ENCODE data around the gene KCTD10. TPM values are rescaled to one million over a fixed set of nuclear protein-coding genes. Genes with fewer than 3 reads are reported as not detected.
A peak's percentile ranks its signal among the peaks of the same experiment; 100 is the strongest.

Gene KCTD10
- total and polyA plus RNA-seq, 5 donors from 2014 or later = 26.4 to 38.7 (median 28.7) TPM

DNA sequence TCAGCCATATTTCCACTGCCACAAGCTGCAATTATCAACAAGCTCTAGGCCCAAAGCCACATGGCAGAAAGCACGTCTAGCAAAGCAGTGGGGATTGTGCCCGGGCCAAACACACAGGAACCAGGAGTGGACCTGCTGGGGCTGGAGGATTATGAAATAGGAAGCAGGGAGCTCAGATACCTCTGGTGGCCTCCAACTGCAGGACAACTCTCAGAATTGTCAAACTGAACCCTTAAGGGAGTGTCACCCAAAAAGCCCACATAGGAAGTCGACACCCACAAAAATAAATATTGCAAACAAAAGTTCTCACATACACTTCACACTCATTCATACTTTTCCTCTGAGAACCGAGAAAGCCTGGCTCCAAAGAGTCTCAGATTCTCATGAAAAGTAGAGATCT lies 26.1 kb downstream of the KCTD10 start:
- Histone ChIP-seq H3K4me1 (ENCODE audit: control insufficient read depth, insufficient read depth, low read length, poor library complexity, severe bottlenecking) (no peaks in the 10 kb centered on the region), H3K27ac (ENCODE audit: insufficient read depth, low read length, poor library complexity, severe bottlenecking) (no peak overlapping the region), H3K4me3 (ENCODE audit: low read depth, low read length) (no peak overlapping the region), H3K36me3 (ENCODE audit: control insufficient read depth, insufficient read depth, low read length) (peaks cover 86% of the 10 kb centered on the region), H3K27me3 (ENCODE audit: control insufficient read depth, insufficient read depth, low read length) (no peaks in the 10 kb centered on the region), H3K9me3 (ENCODE audit: control insufficient read depth in 2 of 2, low read length in 2 of 2) (no peaks in the 10 kb centered on the region)
- Mint-ChIP-seq H3K9me3 (no peaks in the 10 kb centered on the region), H3K36me3 (peaks cover 44% of the 10 kb centered on the region), H3K4me3 (no peak overlapping the region), H3K4me1 (peaks cover 0 to 5% (median under 1%) of the 10 kb centered on the region in 4 donors), H3K27me3 (no peaks in the 10 kb centered on the region), H3K27ac (peak overlapping the region in 1 of 3 donors; percentile 43)
- no peak for ATAC-seq (ENCODE audit: low read depth in 2 of 2)
- peak in 1 of 3 donors; percentile 27 for DNase-seq

DNA sequence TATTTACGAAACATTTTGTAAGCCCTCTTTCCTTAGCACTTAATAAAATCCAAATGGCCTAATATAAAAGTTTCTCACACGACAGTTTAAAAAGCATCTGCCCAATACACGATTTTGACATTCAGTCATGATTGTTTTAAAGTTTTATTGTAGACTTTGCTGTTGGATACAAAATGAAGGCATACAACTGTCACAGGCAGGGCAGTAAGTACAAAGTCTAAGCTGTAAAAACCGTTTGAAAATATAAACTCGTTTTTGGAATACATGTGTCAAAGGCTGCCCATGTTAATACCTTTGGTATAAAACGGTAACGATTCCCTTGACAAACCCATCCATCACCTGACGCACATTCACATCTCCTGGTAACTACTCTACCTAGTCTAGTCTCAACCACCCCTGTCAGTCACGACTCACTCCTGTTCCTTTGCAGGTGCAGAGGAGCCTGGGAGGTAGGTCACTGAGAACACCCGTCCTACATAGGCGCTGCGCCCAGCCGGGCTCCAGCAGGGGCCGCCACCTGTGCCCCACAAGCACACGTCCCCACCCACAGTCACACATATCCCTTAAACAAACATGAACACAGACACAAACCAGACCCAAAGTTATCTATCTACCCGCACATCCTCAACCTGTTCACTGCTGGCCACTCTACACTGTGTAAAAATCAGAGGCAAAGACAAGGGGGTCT lies 27.1 kb downstream of the KCTD10 start:
- peaks cover 44% of the 10 kb centered on the region for H3K36me3 Mint-ChIP-seq
- H3K4me1 Mint-ChIP-seq = peaks cover 0 to 5% (median under 1%) of the 10 kb centered on the region in 4 donors
- Histone ChIP-seq H3K9me3 (ENCODE audit: control insufficient read depth in 2 of 2, low read length in 2 of 2) (no peaks in the 10 kb centered on the region), H3K36me3 (ENCODE audit: control insufficient read depth, insufficient read depth, low read length) (peaks cover 80% of the 10 kb centered on the region), H3K27me3 (ENCODE audit: control insufficient read depth, insufficient read depth, low read length) (no peaks in the 10 kb centered on the region), H3K4me3 (ENCODE audit: low read depth, low read length) (no peak overlapping the region), H3K27ac (ENCODE audit: insufficient read depth, low read length, poor library complexity, severe bottlenecking) (no peak overlapping the region), H3K4me1 (ENCODE audit: control insufficient read depth, insufficient read depth, low read length, poor library complexity, severe bottlenecking) (no peaks in the 10 kb centered on the region)
- ATAC-seq (ENCODE audit: low read depth in 2 of 2) (no peak), DNase-seq (peak in 1 of 3 donors; percentile 38)
- H3K27ac Mint-ChIP-seq = no peak overlapping the region
- no peaks in the 10 kb centered on the region for H3K9me3 Mint-ChIP-seq
- no peaks in the 10 kb centered on the region for H3K27me3 Mint-ChIP-seq
- H3K4me3 Mint-ChIP-seq = peak overlapping the region in 1 of 4 donors; percentile 54

DNA sequence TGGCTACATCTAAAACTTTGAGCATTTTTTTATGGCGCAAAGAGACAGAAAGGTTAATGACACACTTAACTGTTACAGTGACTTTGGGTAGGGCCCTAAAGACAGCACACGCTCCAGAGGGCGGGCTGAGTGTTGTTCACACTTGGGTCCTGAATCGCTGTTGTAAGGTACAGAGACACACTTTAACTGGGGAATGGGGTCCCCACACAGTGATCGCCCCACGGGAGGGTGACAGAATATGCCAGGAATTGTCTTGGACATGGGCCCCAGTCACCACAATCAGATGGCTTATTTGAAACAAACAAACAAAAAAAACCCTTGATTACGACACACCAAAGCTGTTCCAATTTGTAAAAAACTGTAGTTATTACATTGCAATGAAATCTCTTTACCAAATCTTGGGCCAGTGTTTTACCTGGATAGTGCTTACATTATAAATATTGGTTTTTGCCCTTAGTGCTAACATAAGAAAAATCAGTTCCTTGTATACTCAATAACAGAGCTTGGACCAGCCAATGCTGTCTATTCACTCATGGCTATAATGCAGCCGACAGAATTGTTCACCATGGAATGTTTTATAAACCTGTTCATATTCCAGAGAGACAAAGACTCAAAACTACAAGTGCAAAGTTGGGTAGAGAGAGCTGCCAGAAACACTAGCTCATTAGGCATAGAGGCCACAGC lies 28.3 kb downstream of the KCTD10 start:
- H3K4me3 Mint-ChIP-seq = no peak overlapping the region
- Histone ChIP-seq H3K27ac (ENCODE audit: insufficient read depth, low read length, poor library complexity, severe bottlenecking) (no peak overlapping the region), H3K4me3 (ENCODE audit: low read depth, low read length) (no peak overlapping the region), H3K36me3 (ENCODE audit: control insufficient read depth, insufficient read depth, low read length) (peaks cover 71% of the 10 kb centered on the region), H3K4me1 (ENCODE audit: control insufficient read depth, insufficient read depth, low read length, poor library complexity, severe bottlenecking) (no peaks in the 10 kb centered on the region), H3K27me3 (ENCODE audit: control insufficient read depth, insufficient read depth, low read length) (no peaks in the 10 kb centered on the region), H3K9me3 (ENCODE audit: control insufficient read depth in 2 of 2, low read length in 2 of 2) (no peaks in the 10 kb centered on the region)
- H3K36me3 Mint-ChIP-seq = peaks cover 37% of the 10 kb centered on the region
- ATAC-seq (ENCODE audit: low read depth in 2 of 2) (no peak), DNase-seq (no peak)
- no peaks in the 10 kb centered on the region for H3K9me3 Mint-ChIP-seq
- no peak overlapping the region for H3K27ac Mint-ChIP-seq
- H3K4me1 Mint-ChIP-seq = peaks cover 0 to 5% (median under 1%) of the 10 kb centered on the region in 4 donors
- H3K27me3 Mint-ChIP-seq = no peaks in the 10 kb centered on the region

DNA sequence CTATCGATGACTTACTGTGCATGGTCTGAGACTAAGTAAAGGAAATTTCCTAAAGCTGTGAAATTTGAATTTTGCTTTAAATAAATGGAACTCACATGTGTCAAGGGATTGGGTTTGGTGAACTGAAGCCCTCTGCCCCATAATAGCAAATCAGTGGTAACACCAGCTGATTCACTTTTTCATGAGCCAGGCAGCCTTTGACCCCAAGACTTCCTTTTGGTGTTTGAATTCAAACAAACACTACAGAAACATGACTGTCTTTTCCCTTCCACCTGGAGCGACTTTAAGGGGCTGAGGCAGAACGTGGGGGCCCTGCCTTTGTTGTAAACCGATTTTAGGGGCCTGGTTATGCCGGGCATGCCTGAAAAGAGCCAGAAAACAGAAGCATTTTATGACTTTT lies 28.8 kb downstream of the KCTD10 start:
- DNase-seq (no peak), ATAC-seq (ENCODE audit: low read depth in 2 of 2) (no peak)
- Histone ChIP-seq H3K36me3 (ENCODE audit: control insufficient read depth, insufficient read depth, low read length) (peaks cover 65% of the 10 kb centered on the region), H3K27ac (ENCODE audit: insufficient read depth, low read length, poor library complexity, severe bottlenecking) (no peak overlapping the region), H3K4me1 (ENCODE audit: control insufficient read depth, insufficient read depth, low read length, poor library complexity, severe bottlenecking) (no peaks in the 10 kb centered on the region), H3K27me3 (ENCODE audit: control insufficient read depth, insufficient read depth, low read length) (no peaks in the 10 kb centered on the region), H3K4me3 (ENCODE audit: low read depth, low read length) (no peak overlapping the region), H3K9me3 (ENCODE audit: control insufficient read depth in 2 of 2, low read length in 2 of 2) (no peaks in the 10 kb centered on the region)
- Mint-ChIP-seq H3K27ac (no peak overlapping the region), H3K4me1 (peaks cover 0 to 5% (median under 1%) of the 10 kb centered on the region in 4 donors), H3K36me3 (peaks cover 37% of the 10 kb centered on the region), H3K4me3 (no peak overlapping the region), H3K27me3 (no peaks in the 10 kb centered on the region), H3K9me3 (no peaks in the 10 kb centered on the region)

DNA sequence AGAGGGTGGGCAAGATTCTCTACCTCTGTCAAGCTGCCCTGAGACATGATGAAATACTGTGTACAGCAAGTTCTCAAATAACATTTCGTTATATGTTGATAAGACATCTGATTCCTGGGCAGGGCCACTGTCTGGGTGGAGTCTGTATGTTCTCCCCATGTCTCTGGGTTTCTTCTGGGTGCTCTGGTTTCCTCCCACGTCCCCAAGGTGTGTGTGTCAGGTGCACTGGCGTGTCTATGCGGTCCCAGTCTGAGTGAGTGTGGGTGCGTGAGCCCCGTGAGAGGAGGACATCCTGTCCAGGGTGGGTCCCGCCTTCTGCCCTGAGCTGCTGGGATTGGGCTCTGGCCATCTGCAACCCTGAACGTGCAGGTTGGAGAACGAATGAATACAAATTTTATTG lies 29.6 kb downstream of the KCTD10 start:
- Mint-ChIP-seq H3K27ac (no peak overlapping the region), H3K4me1 (peaks cover 0 to 6% (median under 1%) of the 10 kb centered on the region in 4 donors), H3K9me3 (no peaks in the 10 kb centered on the region), H3K36me3 (peaks cover 37% of the 10 kb centered on the region), H3K27me3 (no peaks in the 10 kb centered on the region), H3K4me3 (no peak overlapping the region)
- H3K27me3 ChIP-seq (ENCODE audit: control insufficient read depth, insufficient read depth, low read length) = no peaks in the 10 kb centered on the region
- H3K9me3 ChIP-seq (ENCODE audit: control insufficient read depth in 2 of 2, low read length in 2 of 2) = no peaks in the 10 kb centered on the region
- H3K27ac ChIP-seq (ENCODE audit: insufficient read depth, low read length, poor library complexity, severe bottlenecking) = no peak overlapping the region
- H3K4me1 ChIP-seq (ENCODE audit: control insufficient read depth, insufficient read depth, low read length, poor library complexity, severe bottlenecking) = no peaks in the 10 kb centered on the region
- no peak overlapping the region for H3K4me3 ChIP-seq (ENCODE audit: low read depth, low read length)
- ATAC-seq (ENCODE audit: low read depth in 2 of 2) (no peak), DNase-seq (no peak)
- peaks cover 57% of the 10 kb centered on the region for H3K36me3 ChIP-seq (ENCODE audit: control insufficient read depth, insufficient read depth, low read length)

DNA sequence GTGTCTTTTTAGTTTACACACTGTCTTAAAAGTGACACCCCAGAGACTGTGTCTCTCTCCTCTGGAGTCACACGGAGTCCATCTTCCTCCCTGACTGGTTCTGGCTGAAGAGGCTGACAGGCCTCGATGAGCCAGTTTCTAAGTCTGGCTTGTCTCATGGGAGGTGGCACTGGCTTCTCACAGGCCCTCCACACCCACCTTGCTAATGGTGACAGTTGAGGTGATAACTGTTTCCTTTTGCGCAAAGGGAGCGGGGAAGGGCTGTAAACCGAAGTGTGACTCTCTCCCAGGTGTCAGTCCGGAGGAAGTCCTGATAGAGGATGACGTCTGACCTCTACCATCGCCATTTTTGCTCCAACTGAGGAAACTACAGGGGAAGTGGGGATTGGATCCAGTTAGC lies 30.2 kb downstream of the KCTD10 start:
- H3K27me3 Mint-ChIP-seq = no peaks in the 10 kb centered on the region
- H3K27me3 ChIP-seq (ENCODE audit: control insufficient read depth, insufficient read depth, low read length) = no peaks in the 10 kb centered on the region
- H3K9me3 ChIP-seq (ENCODE audit: control insufficient read depth in 2 of 2, low read length in 2 of 2) = no peaks in the 10 kb centered on the region
- peaks cover 0 to 7% (median under 1%) of the 10 kb centered on the region in 4 donors for H3K4me1 Mint-ChIP-seq
- no peaks in the 10 kb centered on the region for H3K4me1 ChIP-seq (ENCODE audit: control insufficient read depth, insufficient read depth, low read length, poor library complexity, severe bottlenecking)
- no peak overlapping the region for H3K27ac ChIP-seq (ENCODE audit: insufficient read depth, low read length, poor library complexity, severe bottlenecking)
- H3K36me3 Mint-ChIP-seq = peaks cover 34% of the 10 kb centered on the region
- ATAC-seq (ENCODE audit: low read depth in 2 of 2) = no peak
- peaks cover 52% of the 10 kb centered on the region for H3K36me3 ChIP-seq (ENCODE audit: control insufficient read depth, insufficient read depth, low read length)
- H3K4me3 ChIP-seq (ENCODE audit: low read depth, low read length) = no peak overlapping the region
- H3K9me3 Mint-ChIP-seq = no peaks in the 10 kb centered on the region
- H3K4me3 Mint-ChIP-seq = no peak overlapping the region
- no peak for DNase-seq
- no peak overlapping the region for H3K27ac Mint-ChIP-seq

DNA sequence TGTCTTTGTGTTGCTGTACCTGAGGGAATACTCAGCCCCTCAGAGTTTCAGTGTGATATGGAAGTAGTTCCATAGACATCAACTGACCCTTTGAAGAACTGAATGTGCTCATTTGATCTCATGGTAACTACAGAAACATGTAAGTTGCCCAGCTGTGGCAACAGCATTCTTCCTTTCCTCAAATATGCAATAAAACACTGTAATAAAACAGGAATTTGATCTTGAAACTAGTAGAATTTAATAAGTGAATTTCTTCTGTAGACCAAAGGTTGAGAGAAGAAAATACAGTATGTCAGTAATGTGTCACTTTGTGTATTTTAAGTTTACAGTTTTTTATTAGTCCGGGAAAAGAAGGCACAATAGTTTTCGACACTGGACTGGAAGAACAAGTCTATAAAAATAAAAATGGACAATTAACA lies 31.9 kb downstream of the KCTD10 start:
- no peak for DNase-seq
- peaks cover 0 to 3% (median 0%) of the 10 kb centered on the region in 4 donors for H3K4me1 Mint-ChIP-seq
- no peaks in the 10 kb centered on the region for H3K27me3 Mint-ChIP-seq
- Histone ChIP-seq H3K4me3 (ENCODE audit: low read depth, low read length) (no peak overlapping the region), H3K4me1 (ENCODE audit: control insufficient read depth, insufficient read depth, low read length, poor library complexity, severe bottlenecking) (no peaks in the 10 kb centered on the region), H3K27me3 (ENCODE audit: control insufficient read depth, insufficient read depth, low read length) (no peaks in the 10 kb centered on the region), H3K9me3 (ENCODE audit: control insufficient read depth in 2 of 2, low read length in 2 of 2) (no peaks in the 10 kb centered on the region), H3K36me3 (ENCODE audit: control insufficient read depth, insufficient read depth, low read length) (peaks cover 36% of the 10 kb centered on the region), H3K27ac (ENCODE audit: insufficient read depth, low read length, poor library complexity, severe bottlenecking) (no peak overlapping the region)
- H3K27ac Mint-ChIP-seq = peak overlapping the region in 1 of 3 donors; percentile 16
- no peaks in the 10 kb centered on the region for H3K9me3 Mint-ChIP-seq
- peaks cover 22% of the 10 kb centered on the region for H3K36me3 Mint-ChIP-seq
- no peak for ATAC-seq (ENCODE audit: low read depth in 2 of 2)
- H3K4me3 Mint-ChIP-seq = no peak overlapping the region

Measured in CD4-positive, CD25-positive, alpha-beta regulatory T cell (primary cell).